HEK293T (cell line): ENCODE results near the gene SLCO3A1.

ENCODE experiments used
- CTCF ChIA-PET: fragments of 350-600 bp; formaldehyde crosslinking; extraction: SDS; loops from one replicate; lab custom pipeline; 2021; ENCODE audit warnings: antibody characterized with exemption, inconsistent platforms; lab: Yijun Ruan, JAX
- POLR2A ChIA-PET: fragments of 350-600 bp; formaldehyde crosslinking; extraction: SDS; loops from one replicate; lab custom pipeline; 2020; ENCODE audit warnings: antibody characterized with exemption, inconsistent platforms; lab: Yijun Ruan, JAX
- DNase-seq: peaks from one replicate; pipeline ENCODE4 v3.0.0; 2012; ENCODE audit warnings: mixed read lengths; ENCODE audit errors: extremely low spot score
- ARNT ChIP-seq: fragments of 450-650 bp; IDR thresholded peaks from 2 replicates; pipeline ENCODE4 v1.6.1; 2017; ENCODE audit warnings: mild to moderate bottlenecking
- BHLHE40 ChIP-seq: fragments of 450-650 bp; IDR thresholded peaks from 2 replicates; pipeline ENCODE4 v1.6.1; 2016; ENCODE audit warnings: mild to moderate bottlenecking, moderate library complexity, borderline replicate concordance
- CTBP1 ChIP-seq: fragments of 450-650 bp; IDR thresholded peaks from 2 replicates; pipeline ENCODE4 v1.6.1; 2016; ENCODE audit warnings: borderline replicate concordance
- ELF4 ChIP-seq: fragments of 450-650 bp; IDR thresholded peaks from 2 replicates; pipeline ENCODE4 v1.6.1; 2017; ENCODE audit warnings: antibody characterized with exemption
- FOXA1 ChIP-seq: fragments of 450-650 bp; IDR thresholded peaks from 2 replicates; pipeline ENCODE4 v1.6.1; 2016; ENCODE audit warnings: mild to moderate bottlenecking
- FOXK2 ChIP-seq: fragments of 450-650 bp; IDR thresholded peaks from 2 replicates; pipeline ENCODE4 v1.6.1; 2016; ENCODE audit warnings: mild to moderate bottlenecking
- FOXM1 ChIP-seq: fragments of 450-650 bp; IDR thresholded peaks from 2 replicates; pipeline ENCODE4 v1.6.1; 2017; ENCODE audit warnings: mild to moderate bottlenecking, borderline replicate concordance
- HDGF ChIP-seq: fragments of 450-650 bp; IDR thresholded peaks from 2 replicates; pipeline ENCODE4 v1.6.1; 2017; ENCODE audit warnings: antibody characterized with exemption, borderline replicate concordance
- L3MBTL2 ChIP-seq: fragments of 450-650 bp; conservative IDR thresholded peaks from 2 replicates; pipeline ENCODE4 v1.6.1; 2016; ENCODE audit warnings: mild to moderate bottlenecking
- LEF1 ChIP-seq: fragments of 450-650 bp; IDR thresholded peaks from 2 replicates; pipeline ENCODE4 v1.6.1; 2017; ENCODE audit warnings: mild to moderate bottlenecking, borderline replicate concordance
- NFRKB ChIP-seq: fragments of 450-650 bp; IDR thresholded peaks from 2 replicates; pipeline ENCODE4 v1.6.1; 2016; ENCODE audit warnings: mild to moderate bottlenecking, moderate library complexity
- PKNOX1 ChIP-seq: fragments of 450-650 bp; IDR thresholded peaks from 2 replicates; pipeline ENCODE4 v1.6.1; 2016
- SP1 ChIP-seq: fragments of 450-650 bp; IDR thresholded peaks from 2 replicates; pipeline ENCODE4 v1.6.1; 2017
- SUZ12 ChIP-seq: fragments of 450-650 bp; IDR thresholded peaks from 2 replicates; pipeline ENCODE4 v1.6.1; 2016; ENCODE audit warnings: mild to moderate bottlenecking
- TARDBP ChIP-seq: fragments of 450-650 bp; IDR thresholded peaks from 2 replicates; pipeline ENCODE4 v1.6.1; 2016
- ZNF384 ChIP-seq: fragments of 450-650 bp; IDR thresholded peaks from 2 replicates; pipeline ENCODE4 v1.6.1; 2016

Gene SLCO3A1

DNA sequence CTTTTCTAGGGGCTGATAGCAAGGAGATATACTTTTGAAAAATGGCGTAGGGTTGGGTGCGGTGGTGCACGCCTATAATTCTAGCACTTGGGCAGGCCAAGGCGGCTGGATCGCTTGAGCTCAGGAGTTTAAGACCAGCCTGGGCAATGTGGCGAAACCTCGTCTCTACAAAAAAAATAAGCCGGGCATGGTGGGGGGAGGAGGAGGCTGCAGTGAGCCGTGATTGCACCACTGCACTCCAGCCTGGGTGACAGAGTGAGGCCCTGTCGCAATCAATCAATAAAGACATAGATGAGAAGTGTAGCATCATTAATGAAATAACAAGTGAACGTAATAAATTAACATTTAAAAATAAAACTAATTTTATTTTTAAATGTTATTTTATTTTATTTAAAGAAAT lies 134.6 kb downstream of the SLCO3A1 start:
- no peak for DNase-seq

GRCh38 chr15:91988655-91989054 lies 135.1 kb downstream of the SLCO3A1 start:
- no peak for TF ChIP-seq FOXK2
- TF ChIP-seq FOXM1: no peak
- TF ChIP-seq ZNF384: no peak
- TF ChIP-seq CTBP1: no peak
- TF ChIP-seq L3MBTL2: no peak
- CTCF ChIA-PET: no interaction called here
- DNase-seq: no peak
- POLR2A ChIA-PET: no interaction called here

More for the DNA sequence above, 134.6 kb downstream of the SLCO3A1 start:
- POLR2A ChIA-PET: no interaction called here
- TF ChIP-seq ARNT (no peak), BHLHE40 (no peak), ELF4 (no peak), FOXK2 (no peak), L3MBTL2 (no peak), FOXM1 (no peak), SUZ12 (no peak), PKNOX1 (no peak), SP1 (no peak), LEF1 (no peak), FOXA1 (no peak), HDGF (no peak), ZNF384 (no peak), NFRKB (no peak)
- CTCF ChIA-PET: no interaction called here

- TF ChIP-seq ARNT: no peak
- no peak for TF ChIP-seq BHLHE40
- no peak for TF ChIP-seq PKNOX1
- no peak for TF ChIP-seq L3MBTL2
- no peak for TF ChIP-seq FOXA1
- no peak for TF ChIP-seq ZNF384
- TF ChIP-seq CTBP1: no peak
- TF ChIP-seq ELF4: no peak
- DNase-seq: no peak
- ChIA-PET CTCF (no interaction called here), POLR2A (no interaction called here)
Measured at GRCh38 chr15:91989821-91990220, 136.3 kb downstream of the SLCO3A1 start.

DNA sequence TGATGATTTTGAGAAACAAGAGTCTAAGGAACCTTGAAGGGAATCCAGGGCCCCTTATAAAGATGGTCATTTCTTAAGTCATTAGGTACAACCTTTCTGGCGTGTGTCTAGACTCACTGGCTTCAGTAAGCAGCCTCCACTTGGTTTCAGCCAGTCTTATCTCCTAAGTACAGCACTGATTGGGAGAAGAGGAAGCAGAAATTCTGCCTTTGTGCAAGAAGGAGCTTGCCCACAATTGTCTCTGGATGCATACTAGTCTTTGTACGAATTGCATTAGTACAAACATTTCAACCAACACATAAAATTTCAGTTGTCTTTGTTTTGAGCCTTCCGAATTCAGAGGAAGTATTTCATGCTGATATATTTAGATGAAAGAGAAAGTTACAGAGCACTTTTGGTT lies 139.4 kb downstream of the SLCO3A1 start:
- ChIA-PET POLR2A (no interaction called here), CTCF (no interaction called here)
- TF ChIP-seq HDGF: no peak
- DNase-seq: no peak

DNA sequence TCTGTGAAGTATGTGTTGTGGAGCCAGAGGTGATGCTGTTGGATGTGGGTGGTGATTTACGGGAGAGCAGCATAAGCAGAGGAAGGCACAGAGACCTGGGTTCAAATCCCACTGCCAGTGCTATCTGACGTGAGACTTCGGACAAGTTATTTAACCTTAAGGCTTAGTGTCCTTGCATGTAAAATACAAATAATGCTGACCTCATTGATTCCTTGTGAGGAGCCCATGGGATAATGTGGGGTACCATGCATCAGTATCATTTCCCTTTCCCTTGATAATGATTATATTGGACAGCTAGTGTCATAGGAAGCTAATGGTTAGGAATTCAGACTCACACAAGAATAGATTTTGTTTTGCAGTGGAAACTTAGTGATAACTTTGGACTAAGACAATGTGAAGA lies 141.6 kb downstream of the SLCO3A1 start:
- TF ChIP-seq FOXK2: no peak
- no peak for TF ChIP-seq PKNOX1
- TF ChIP-seq ZNF384: no peak
- TF ChIP-seq BHLHE40: no peak
- no peak for TF ChIP-seq SUZ12
- TF ChIP-seq FOXA1: no peak
- TF ChIP-seq SP1: no peak
- TF ChIP-seq ELF4: no peak
- TF ChIP-seq FOXM1: no peak
- TF ChIP-seq LEF1: no peak
- no peak for TF ChIP-seq NFRKB
- TF ChIP-seq HDGF: no peak
- TF ChIP-seq CTBP1: no peak
- no peak for TF ChIP-seq L3MBTL2
- TF ChIP-seq TARDBP: no peak
- no peak for TF ChIP-seq ARNT
- no peak for DNase-seq
- POLR2A ChIA-PET: no interaction called here
- CTCF ChIA-PET: no interaction called here

- ChIA-PET POLR2A (no interaction called here), CTCF (no interaction called here)
- TF ChIP-seq SUZ12 (no peak), PKNOX1 (no peak), ARNT (no peak), BHLHE40 (no peak), ELF4 (no peak), NFRKB (no peak)
Measured at GRCh38 chr15:91997163-91997562, 143.7 kb downstream of the SLCO3A1 start.

GRCh38 chr15:92000709-92001108 lies 147.2 kb downstream of the SLCO3A1 start:
- ChIA-PET CTCF (no interaction called here), POLR2A (no interaction called here)

More at GRCh38 chr15:91997163-91997562, 143.7 kb downstream of the SLCO3A1 start:
- no peak for DNase-seq

More at GRCh38 chr15:92000709-92001108, 147.2 kb downstream of the SLCO3A1 start:
- DNase-seq: no peak
- TF ChIP-seq HDGF: no peak
- TF ChIP-seq PKNOX1: no peak
